NAMALWA (cell line): ENCODE measurements around the gene YLPM1.

ENCODE experiments used
- DNase-seq: peaks from one replicate; pipeline ENCODE4 v3.0.0-alpha.2; 2015; ENCODE audit warnings: low spot score

YLPM1 gene

GRCh38 chr14:74871819-74872218, 108.7 kb downstream of the YLPM1 start:
- DNase-seq: no peak

DNA sequence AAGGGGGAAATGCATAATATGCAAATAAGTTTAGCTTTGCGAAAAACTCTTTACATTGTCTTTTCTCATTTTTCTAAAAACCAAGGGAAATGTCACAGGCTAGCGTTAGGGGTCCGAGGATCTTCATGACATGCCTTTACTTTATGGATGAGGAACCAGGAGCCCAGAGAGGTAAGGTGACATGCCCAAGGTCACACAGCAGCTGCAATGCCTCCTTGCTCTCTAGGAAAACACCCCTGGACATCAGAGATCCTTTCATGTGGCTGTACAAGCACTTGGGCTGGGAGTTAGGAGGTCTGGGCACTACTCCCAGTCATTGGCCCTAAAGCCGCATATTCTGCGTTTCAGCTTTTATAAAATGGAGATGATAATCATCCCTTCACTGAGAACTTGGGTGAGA, 112.1 kb downstream of the YLPM1 start:
- no peak for DNase-seq

- peak; percentile 35 for DNase-seq
Observed at GRCh38 chr14:74875941-74876913, 113.1 kb downstream of the YLPM1 start, which contains the start of gene PROX2. Gene PROX2 (minus strand): TSS chr14:74876145. CDS start chr14:74863834, 12,311 bp downstream.

GRCh38 chr14:74879427-74880182, 116.5 kb downstream of the YLPM1 start:
- DNase-seq: no peak

- DNase-seq: peak; percentile 73
Observed at GRCh38 chr14:74881431-74882102, 118.5 kb downstream of the YLPM1 start, which contains the start of gene DLST. Gene DLST (plus strand): TSS chr14:74881916. CDS start chr14:74881954, 38 bp downstream.

GRCh38 chr14:74882103-74882920, 119.2 kb downstream of the YLPM1 start:
- peak; percentile 54 for DNase-seq
